Glutamatergic neuron (in vitro differentiated cells): Measurements from ENCODE around the gene HES1. TPM values are rescaled to one million over a fixed set of nuclear protein-coding genes. Genes with fewer than 3 reads are reported as not detected.

ENCODE experiments used
- DNase-seq: peaks from one replicate; pipeline ENCODE4 v3.0.0; 2022
- H3K27ac Mint-ChIP-seq: one replicate; pipeline ENCODE4 v1.8.0; 2020; ENCODE audit warnings: mild to moderate bottlenecking, mixed read lengths, inconsistent platforms; ENCODE audit not compliant: unreplicated experiment
- H3K27me3 Mint-ChIP-seq: one replicate; pipeline ENCODE4 v1.8.0; 2020; ENCODE audit warnings: mild to moderate bottlenecking, moderate library complexity, mixed read lengths, inconsistent platforms; ENCODE audit not compliant: unreplicated experiment
- H3K36me3 Mint-ChIP-seq: one replicate; pipeline ENCODE4 v1.8.0; 2020; ENCODE audit warnings: mild to moderate bottlenecking, mixed read lengths, inconsistent platforms; ENCODE audit not compliant: unreplicated experiment
- H3K4me1 Mint-ChIP-seq: one replicate; pipeline ENCODE4 v1.8.0; 2020; ENCODE audit warnings: mild to moderate bottlenecking, low read depth, mixed read lengths, inconsistent platforms; ENCODE audit not compliant: unreplicated experiment
- H3K4me3 Mint-ChIP-seq: one replicate; pipeline ENCODE4 v1.8.0; 2020; ENCODE audit warnings: mild to moderate bottlenecking, mixed read lengths, inconsistent platforms; ENCODE audit not compliant: unreplicated experiment
- H3K9me3 Mint-ChIP-seq: one replicate; pipeline ENCODE4 v1.8.0; 2020; ENCODE audit warnings: mild to moderate bottlenecking, moderate library complexity, mixed read lengths, inconsistent platforms; ENCODE audit not compliant: unreplicated experiment
- total RNA-seq: library from RNA; stranded (reverse); fragmentation: NEBNext Ultra II Directional; extraction: Animal tissue kit (Norgen Biotek cat#: 25700); gene quantifications from one replicate; pipeline ENCODE4 v1.2.1, GENCODE V29; 2021; ENCODE audit not compliant: unreplicated experiment
- TF ChIP-seq, protein P1 (sequence below): fragments of 200-600 bp; sonication (generic); IDR thresholded peaks from one replicate; pipeline ENCODE4 v1.5.0; 2021; ENCODE audit not compliant: partially characterized antibody, unreplicated experiment

The HES1 gene
- total RNA-seq, 1 donor from 2014 or later: 0.34 TPM

DNA sequence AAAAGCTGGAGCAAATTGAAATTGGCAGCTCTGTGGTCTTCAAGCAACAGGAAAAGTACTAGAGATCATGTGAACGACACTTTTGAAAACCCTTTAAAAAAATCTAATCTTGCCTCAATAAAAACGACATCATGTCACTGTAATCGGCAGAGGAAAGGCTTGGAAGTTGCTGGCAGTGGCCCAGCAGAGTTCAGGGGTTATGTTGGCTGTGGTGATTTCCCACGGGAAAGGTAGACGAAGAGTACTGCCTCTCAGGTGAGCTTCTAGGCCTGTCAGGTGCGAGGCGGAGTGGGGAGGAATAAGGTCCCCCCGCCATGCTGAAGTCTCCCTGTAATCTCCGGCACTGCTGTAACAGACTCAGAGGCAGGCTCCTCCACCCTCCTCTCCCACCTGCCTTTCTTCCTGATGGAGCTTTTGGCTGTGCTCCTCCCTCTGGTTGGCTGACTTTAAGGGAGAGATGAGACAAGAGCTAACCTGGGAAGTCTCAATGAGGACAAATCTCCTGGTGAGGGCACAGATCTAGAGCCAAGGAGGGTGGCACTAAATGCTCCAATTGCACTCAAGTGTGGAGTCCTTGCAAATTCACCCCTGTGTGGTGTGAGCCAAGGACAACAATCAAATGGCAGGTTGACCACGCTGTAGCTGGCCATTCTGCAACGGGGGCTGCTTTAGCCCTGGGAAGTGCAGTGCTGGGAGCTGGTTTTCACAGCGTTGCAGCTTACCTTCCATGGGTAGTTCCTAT, 18.7 kb upstream of the HES1 start:
- Mint-ChIP-seq H3K4me3 (no peak overlapping the region), H3K27me3 (peaks cover 2% of the 10 kb centered on the region), H3K27ac (no peak overlapping the region), H3K4me1 (peaks cover 2% of the 10 kb centered on the region), H3K9me3 (no peaks in the 10 kb centered on the region), H3K36me3 (no peaks in the 10 kb centered on the region)
- no peak for DNase-seq
- TF ChIP-seq, protein P1, sequence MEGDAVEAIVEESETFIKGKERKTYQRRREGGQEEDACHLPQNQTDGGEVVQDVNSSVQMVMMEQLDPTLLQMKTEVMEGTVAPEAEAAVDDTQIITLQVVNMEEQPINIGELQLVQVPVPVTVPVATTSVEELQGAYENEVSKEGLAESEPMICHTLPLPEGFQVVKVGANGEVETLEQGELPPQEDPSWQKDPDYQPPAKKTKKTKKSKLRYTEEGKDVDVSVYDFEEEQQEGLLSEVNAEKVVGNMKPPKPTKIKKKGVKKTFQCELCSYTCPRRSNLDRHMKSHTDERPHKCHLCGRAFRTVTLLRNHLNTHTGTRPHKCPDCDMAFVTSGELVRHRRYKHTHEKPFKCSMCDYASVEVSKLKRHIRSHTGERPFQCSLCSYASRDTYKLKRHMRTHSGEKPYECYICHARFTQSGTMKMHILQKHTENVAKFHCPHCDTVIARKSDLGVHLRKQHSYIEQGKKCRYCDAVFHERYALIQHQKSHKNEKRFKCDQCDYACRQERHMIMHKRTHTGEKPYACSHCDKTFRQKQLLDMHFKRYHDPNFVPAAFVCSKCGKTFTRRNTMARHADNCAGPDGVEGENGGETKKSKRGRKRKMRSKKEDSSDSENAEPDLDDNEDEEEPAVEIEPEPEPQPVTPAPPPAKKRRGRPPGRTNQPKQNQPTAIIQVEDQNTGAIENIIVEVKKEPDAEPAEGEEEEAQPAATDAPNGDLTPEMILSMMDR: no peak

DNA sequence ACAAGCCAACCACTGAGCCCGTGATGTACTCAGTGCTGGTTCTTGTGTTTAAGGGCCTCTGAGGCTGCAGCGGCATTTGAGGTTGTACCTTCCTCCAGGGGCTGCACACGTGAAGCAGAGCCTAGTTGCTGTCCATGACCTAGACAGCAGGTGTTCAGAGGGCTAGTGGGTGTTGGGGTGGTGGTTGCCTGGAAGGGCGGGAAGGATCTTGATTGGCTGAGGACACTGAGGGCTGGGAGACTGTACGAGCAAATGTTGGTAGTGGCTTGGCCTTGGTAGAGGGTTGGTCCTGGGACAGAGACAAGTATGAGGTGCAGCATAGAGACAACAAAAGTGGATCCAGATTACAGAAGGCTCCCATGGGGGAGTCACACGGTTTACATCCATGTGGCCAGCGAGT, 17.0 kb upstream of the HES1 start:
- H3K27ac Mint-ChIP-seq: no peak overlapping the region
- TF ChIP-seq, protein P1: no peak
- H3K4me1 Mint-ChIP-seq: peaks cover 2% of the 10 kb centered on the region
- H3K36me3 Mint-ChIP-seq: no peaks in the 10 kb centered on the region
- H3K27me3 Mint-ChIP-seq: peaks cover 2% of the 10 kb centered on the region
- no peaks in the 10 kb centered on the region for H3K9me3 Mint-ChIP-seq
- no peak overlapping the region for H3K4me3 Mint-ChIP-seq
- DNase-seq: no peak

DNA sequence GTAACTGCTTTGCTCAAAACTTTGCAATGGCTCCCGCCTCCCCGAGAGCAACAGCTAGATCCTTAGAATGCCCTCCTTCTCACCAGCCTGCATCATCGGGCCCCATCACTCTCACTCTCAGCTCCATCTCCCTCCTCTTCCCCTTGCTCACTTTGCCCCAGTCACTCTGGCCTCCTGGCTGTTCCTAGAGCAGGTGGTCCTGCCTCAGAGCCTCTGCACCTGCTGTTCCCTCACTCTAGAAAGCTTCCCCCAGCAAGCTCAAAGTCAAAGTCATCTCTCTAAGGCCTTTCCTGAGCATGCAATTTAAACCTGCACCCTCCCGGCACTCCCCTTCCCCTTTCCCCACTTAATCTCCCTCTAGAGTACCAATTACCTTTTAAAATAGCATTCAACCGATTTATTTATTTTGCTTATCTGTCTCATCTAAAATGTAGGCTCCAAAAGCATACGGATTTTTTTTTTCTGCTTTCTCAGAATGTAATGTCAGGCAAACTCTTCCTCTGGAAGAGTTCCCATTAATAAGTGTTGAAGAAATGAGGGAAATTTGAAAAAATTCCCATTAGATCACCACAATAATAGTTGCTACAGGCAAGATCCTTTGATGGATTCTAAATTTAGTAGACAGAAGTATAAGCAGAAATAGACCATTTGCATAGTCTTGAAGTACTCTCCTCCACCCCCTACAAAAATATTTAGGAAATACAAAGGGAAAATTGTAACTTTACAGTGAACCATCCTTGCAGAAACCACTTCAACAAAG, 15.9 kb upstream of the HES1 start:
- Mint-ChIP-seq H3K27ac (no peak overlapping the region), H3K4me1 (peaks cover 2% of the 10 kb centered on the region), H3K27me3 (peaks cover 2% of the 10 kb centered on the region), H3K4me3 (no peak overlapping the region), H3K9me3 (no peaks in the 10 kb centered on the region), H3K36me3 (no peaks in the 10 kb centered on the region)
- DNase-seq: no peak
- TF ChIP-seq, protein P1: no peak

DNA sequence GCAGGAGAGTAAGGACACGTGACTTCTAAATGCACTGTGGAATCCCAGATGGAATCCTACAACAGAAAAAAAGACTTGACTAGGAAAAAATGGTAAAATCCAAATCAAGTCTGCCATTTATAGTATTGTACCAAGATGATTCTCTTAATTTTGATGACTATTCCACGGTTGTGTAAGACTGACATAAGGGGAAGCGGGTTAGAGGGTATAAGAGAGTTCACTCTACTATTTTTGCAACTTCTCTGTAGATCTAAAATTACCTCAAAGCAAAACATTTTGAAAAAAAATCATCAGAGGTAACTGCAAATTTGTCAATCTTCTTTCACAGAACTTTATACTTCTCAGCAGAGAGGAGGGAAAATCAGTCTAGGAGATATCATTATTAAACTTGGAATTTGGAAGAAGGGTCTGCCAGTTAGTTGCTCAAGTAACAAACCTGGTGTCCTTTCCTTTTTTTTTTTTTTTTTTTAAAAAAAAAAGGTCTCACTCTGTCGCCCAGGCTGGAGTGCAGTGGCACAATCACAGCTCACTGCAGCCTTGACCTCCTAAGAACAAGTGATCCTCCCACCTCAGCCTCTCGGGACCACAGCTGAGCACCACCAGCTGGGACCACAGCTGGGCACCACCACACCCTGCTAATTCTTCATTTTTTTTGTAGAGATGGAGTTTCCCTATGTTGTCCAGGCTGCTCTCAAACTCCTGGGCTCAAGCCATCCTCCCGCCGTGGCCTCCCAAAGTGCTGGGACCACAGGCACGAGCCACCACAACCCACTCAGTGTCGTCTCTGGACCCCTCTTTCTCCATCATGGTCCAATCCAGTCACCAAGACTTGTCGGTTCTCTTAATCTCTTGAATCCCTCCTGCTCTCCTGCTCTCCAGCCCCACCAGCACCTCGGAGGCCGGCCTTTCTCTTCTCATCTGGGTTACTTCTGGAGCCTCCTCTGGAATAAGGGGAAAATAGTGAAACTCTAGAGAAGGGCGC, 14.9 kb upstream of the HES1 start:
- Mint-ChIP-seq H3K4me1 (peaks cover 2% of the 10 kb centered on the region), H3K36me3 (no peaks in the 10 kb centered on the region)

More for the DNA sequence above, 14.9 kb upstream of the HES1 start:
- DNase-seq: no peak
- Mint-ChIP-seq H3K27ac (no peak overlapping the region), H3K4me3 (no peak overlapping the region), H3K27me3 (peaks cover 2% of the 10 kb centered on the region), H3K9me3 (no peaks in the 10 kb centered on the region)
- TF ChIP-seq, protein P1: no peak
